Right atrium auricular region (tissue), 2 donors: ENCODE data around the gene AFAP1. TPM values are rescaled to one million over a fixed set of nuclear protein-coding genes. Genes with fewer than 3 reads are reported as not detected.

Experiments
- DNase-seq: peaks from one replicate; pipeline ENCODE4 v3.0.0-alpha.2; 2019; ENCODE audit warnings: low spot score
- H3K27ac ChIP-seq, 2 donors: fragments of 200-600 bp; sonication (generic); 1 replicate in 1 of 2; 2 replicates in 1 of 2; pipeline ENCODE4 v1.5.1; 2016 to 2019
- H3K27me3 ChIP-seq, 2 donors: fragments of 200-600 bp; sonication (generic); one replicate each; pipeline versions ENCODE4 v1.5.1 to v1.6.0; 2017 to 2019
- H3K36me3 ChIP-seq: fragments of 200-600 bp; sonication (generic); one replicate; pipeline ENCODE4 v1.5.1; 2016
- H3K4me1 ChIP-seq, 2 donors: fragments of 200-600 bp; sonication (generic); one replicate each; pipeline versions ENCODE4 v1.5.1 to v1.6.0; 2017 to 2019
- H3K4me3 ChIP-seq, 2 donors: fragments of 200-600 bp; sonication (generic); 1 replicate in 1 of 2; 2 replicates in 1 of 2; pipeline ENCODE4 v1.5.1; 2017 to 2019; ENCODE audit warnings: mild to moderate bottlenecking in 1 of 2, moderate library complexity in 1 of 2
- H3K9me3 ChIP-seq, 2 donors: fragments of 200-600 bp; sonication (generic); one replicate each; pipeline ENCODE4 v1.5.1; 2019
- CTCF ChIP-seq, 2 donors: fragments of 200-600 bp; sonication (generic); IDR thresholded peaks; one replicate each; pipeline ENCODE4 v1.5.1; 2019; ENCODE audit warnings: antibody characterized with exemption in 2 of 2
- total RNA-seq, 2 donors: library from RNA; depleted of rRNA; stranded (reverse); fragments of >200 nt; gene quantifications; one replicate each; pipeline ENCODE4 v1.1.0, GENCODE V29; 2016

AFAP1 gene
- total RNA-seq, 2 donors from 2014 or later: 16.2 to 27.2 TPM

GRCh38 chr4:7719354-7720174, 220.1 kb downstream of the AFAP1 start:
- H3K27ac ChIP-seq: no peak overlapping the region
- TF ChIP-seq CTCF (IDR thresholded peaks at IDR 0.05): peak; percentile 81 to 88
- H3K27me3 ChIP-seq: no peaks in the 10 kb centered on the region
- no peaks in the 10 kb centered on the region for H3K36me3 ChIP-seq
- no peak for DNase-seq
- no peaks in the 10 kb centered on the region for H3K9me3 ChIP-seq
- no peak overlapping the region for H3K4me3 ChIP-seq
- H3K4me1 ChIP-seq: peaks cover 0 to 4% of the 10 kb centered on the region in 2 donors

GRCh38 chr4:7717946-7718490, 221.6 kb downstream of the AFAP1 start:
- DNase-seq: no peak
- H3K4me3 ChIP-seq: no peak overlapping the region
- no peaks in the 10 kb centered on the region for H3K36me3 ChIP-seq
- TF ChIP-seq CTCF (IDR thresholded peaks at IDR 0.05): no peak
- H3K4me1 ChIP-seq: peaks cover 0 to 4% of the 10 kb centered on the region in 2 donors
- no peaks in the 10 kb centered on the region for H3K27me3 ChIP-seq
- no peak overlapping the region for H3K27ac ChIP-seq
- no peaks in the 10 kb centered on the region for H3K9me3 ChIP-seq

- TF ChIP-seq CTCF (IDR thresholded peaks at IDR 0.05): no peak
- Histone ChIP-seq H3K36me3 (no peaks in the 10 kb centered on the region), H3K27me3 (no peaks in the 10 kb centered on the region), H3K9me3 (no peaks in the 10 kb centered on the region), H3K27ac (no peak overlapping the region), H3K4me1 (peaks cover 0 to 4% of the 10 kb centered on the region in 2 donors), H3K4me3 (no peak overlapping the region)
- DNase-seq: no peak
Measured at GRCh38 chr4:7717161-7717560, 222.5 kb downstream of the AFAP1 start.

- Histone ChIP-seq H3K9me3 (no peaks in the 10 kb centered on the region), H3K4me1 (peaks cover 0 to 4% of the 10 kb centered on the region in 2 donors), H3K36me3 (no peaks in the 10 kb centered on the region), H3K27me3 (no peaks in the 10 kb centered on the region), H3K4me3 (no peak overlapping the region), H3K27ac (no peak overlapping the region)
- no peak for TF ChIP-seq CTCF (IDR thresholded peaks at IDR 0.05)
- no peak for DNase-seq
Measured at GRCh38 chr4:7716010-7716721, 223.5 kb downstream of the AFAP1 start.

- Histone ChIP-seq H3K4me1 (peaks cover 0 to 4% of the 10 kb centered on the region in 2 donors), H3K36me3 (no peaks in the 10 kb centered on the region), H3K27ac (no peak overlapping the region), H3K9me3 (no peaks in the 10 kb centered on the region), H3K27me3 (no peaks in the 10 kb centered on the region), H3K4me3 (no peak overlapping the region)
- TF ChIP-seq CTCF (IDR thresholded peaks at IDR 0.05): no peak
- DNase-seq: no peak
Measured at GRCh38 chr4:7715271-7716009, 224.2 kb downstream of the AFAP1 start.
